WI38 (cell line): ENCODE results near the gene CLDN15.
"Not testable (repeated sequence)": the region's sequence is repeated elsewhere in the genome, so short reads cannot be mapped to it uniquely, and the experiment has no call there.

Source experiments
- H3K4me3 ChIP-seq: 2 replicates; pipeline ENCODE4 v1.5.1; 2011; ENCODE audit warnings: low read depth, mild to moderate bottlenecking, control low read depth, low read length
- CTCF ChIP-seq: IDR thresholded peaks from 2 replicates; pipeline ENCODE4 v1.5.1; 2012; ENCODE audit warnings: low read depth, mild to moderate bottlenecking, control low read depth, low read length

Gene CLDN15

GRCh38 chr7:101237206-101238067 is at the start of gene CLDN15:
CLDN15 (minus strand) TSS chr7:101237802; CDS start chr7:101237581, 221 bp downstream.
- H3K4me3 ChIP-seq = no peak within 1 kb of the TSS
- no peak for TF ChIP-seq CTCF

GRCh38 chr7:101287032-101287431 is 49.4 kb upstream of the CLDN15 start:
- TF ChIP-seq CTCF = no peak
- H3K4me3 ChIP-seq = no peak overlapping the region

GRCh38 chr7:101285880-101286279 is 48.3 kb upstream of the CLDN15 start:
- H3K4me3 ChIP-seq = not testable (repeated sequence)

- no peak for TF ChIP-seq CTCF
- no peak overlapping the region for H3K4me3 ChIP-seq
Observed at GRCh38 chr7:101285171-101285570, 47.6 kb upstream of the CLDN15 start.

- H3K4me3 ChIP-seq = not testable (repeated sequence)
Observed at GRCh38 chr7:101280912-101281311, 43.3 kb upstream of the CLDN15 start.

GRCh38 chr7:101278461-101279292 is 41.1 kb upstream of the CLDN15 start:
- no peak for TF ChIP-seq CTCF
- no peak overlapping the region for H3K4me3 ChIP-seq

GRCh38 chr7:101277155-101277554 is 39.6 kb upstream of the CLDN15 start:
- no peak for TF ChIP-seq CTCF
- no peak overlapping the region for H3K4me3 ChIP-seq

GRCh38 chr7:101273206-101273605 is 35.6 kb upstream of the CLDN15 start:
- TF ChIP-seq CTCF = no peak
- no peak overlapping the region for H3K4me3 ChIP-seq
